ENCODE data around the gene IL4I1.
"Not testable (repeated sequence)": the region's sequence is repeated elsewhere in the genome, so short reads cannot be mapped to it uniquely, and the experiment has no call there.

The IL4I1 gene

GRCh38 chr19:49896863-49897621 is at the start of gene IL4I1:
Gene IL4I1 (minus strand): TSS chr19:49896887. CDS start chr19:49896160, 727 bp downstream.
- peak; percentile 48 for DNase-seq (ENCODE audit: low spot score)

- no peak for DNase-seq (ENCODE audit: low spot score)
Observed at GRCh38 chr19:49946415-49946814, 49.7 kb upstream of the IL4I1 start.

GRCh38 chr19:49944567-49944966 is 47.9 kb upstream of the IL4I1 start:
- DNase-seq (ENCODE audit: low spot score), result not testable (repeated sequence)

GRCh38 chr19:49940482-49940791 is 43.8 kb upstream of the IL4I1 start:
- no peak for DNase-seq (ENCODE audit: low spot score)

- DNase-seq (ENCODE audit: low spot score), result no peak
Observed at GRCh38 chr19:49939721-49940481, 43.2 kb upstream of the IL4I1 start.

GRCh38 chr19:49938662-49939061 is 42.0 kb upstream of the IL4I1 start:
- no peak for DNase-seq (ENCODE audit: low spot score)

GRCh38 chr19:49937750-49938381 is 41.2 kb upstream of the IL4I1 start:
- DNase-seq (ENCODE audit: low spot score), result peak; percentile 66

- no peak for DNase-seq (ENCODE audit: low spot score)
Observed at GRCh38 chr19:49936549-49936948, 39.9 kb upstream of the IL4I1 start.

- DNase-seq (ENCODE audit: low spot score), result no peak
Observed at GRCh38 chr19:49933643-49934042, 37.0 kb upstream of the IL4I1 start.

- DNase-seq (ENCODE audit: low spot score), result no peak
Observed at GRCh38 chr19:49932731-49933131, 36.0 kb upstream of the IL4I1 start.

GRCh38 chr19:49932041-49932451 is 35.4 kb upstream of the IL4I1 start:
- no peak for DNase-seq (ENCODE audit: low spot score)

GRCh38 chr19:49931293-49932040 is 34.8 kb upstream of the IL4I1 start:
- no peak for DNase-seq (ENCODE audit: low spot score)

GRCh38 chr19:49930483-49931011 is 33.9 kb upstream of the IL4I1 start:
- no peak for DNase-seq (ENCODE audit: low spot score)

- DNase-seq (ENCODE audit: low spot score), result peak; percentile 97
Observed at GRCh38 chr19:49929611-49930482, 33.2 kb upstream of the IL4I1 start.

- DNase-seq (ENCODE audit: low spot score), result peak; percentile 76
Observed at GRCh38 chr19:49929121-49929610, 32.5 kb upstream of the IL4I1 start, which contains the start of the genes ATF5 and NUP62. Gene ATF5 (plus strand): TSS chr19:49929205. CDS start chr19:49930851, 1,646 bp downstream. Gene NUP62 (minus strand): TSS chr19:49929504. CDS start chr19:49909807, 19,697 bp downstream.

GRCh38 chr19:49927526-49928264 is 31.0 kb upstream of the IL4I1 start:
- no peak for DNase-seq (ENCODE audit: low spot score)

- no peak for DNase-seq (ENCODE audit: low spot score)
Observed at GRCh38 chr19:49926515-49926914, 29.8 kb upstream of the IL4I1 start.

- DNase-seq (ENCODE audit: low spot score), result no peak
Observed at GRCh38 chr19:49925486-49925885, 28.8 kb upstream of the IL4I1 start.

- not testable (repeated sequence) for DNase-seq (ENCODE audit: low spot score)
Observed at GRCh38 chr19:49924881-49925210, 28.2 kb upstream of the IL4I1 start.

Measured in kidney capillary endothelial cell (primary cell).